NCI-H774 (cell line): ENCODE measurements around the gene FAM216A.
A peak's percentile ranks its signal among the peaks of the same experiment; 100 is the strongest.
"Not testable (repeated sequence)": the region's sequence is repeated elsewhere in the genome, so short reads cannot be mapped to it uniquely, and the experiment has no call there.

Source experiments
- DNase-seq: peaks from one replicate; lab custom pipeline; 2025; lab: John Stamatoyannopoulos, UW

The FAM216A gene

DNA sequence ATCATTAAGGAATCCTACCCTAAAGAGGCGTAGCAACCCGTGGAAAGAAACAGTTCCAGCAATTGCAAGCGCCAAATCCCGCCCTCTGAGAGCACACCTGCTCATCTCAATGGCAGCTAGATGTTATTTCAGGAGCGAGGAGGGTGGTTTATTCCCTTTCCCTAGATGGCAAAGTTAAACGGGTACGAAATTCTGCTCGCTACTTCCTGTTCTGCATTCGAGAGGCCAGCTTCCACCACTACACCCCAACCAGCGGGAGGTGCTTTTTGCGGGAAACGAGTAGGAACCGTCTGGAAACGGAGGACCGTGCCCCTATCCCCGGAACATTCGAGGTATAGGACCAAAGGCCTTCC lies 32.7 kb downstream of the FAM216A start:
- DNase-seq = peak; percentile 40

GRCh38 chr12:110501752-110502738 lies 33.4 kb downstream of the FAM216A start, which contains the start of the genes RAD9B and VPS29:
TSS of gene RAD9B (plus strand) at chr12:110502331. CDS start at chr12:110502338, 7 bp downstream.
TSS of gene VPS29 (minus strand) at chr12:110502111. CDS start at chr12:110502051, 60 bp downstream.
- DNase-seq = peak; percentile 99

DNA sequence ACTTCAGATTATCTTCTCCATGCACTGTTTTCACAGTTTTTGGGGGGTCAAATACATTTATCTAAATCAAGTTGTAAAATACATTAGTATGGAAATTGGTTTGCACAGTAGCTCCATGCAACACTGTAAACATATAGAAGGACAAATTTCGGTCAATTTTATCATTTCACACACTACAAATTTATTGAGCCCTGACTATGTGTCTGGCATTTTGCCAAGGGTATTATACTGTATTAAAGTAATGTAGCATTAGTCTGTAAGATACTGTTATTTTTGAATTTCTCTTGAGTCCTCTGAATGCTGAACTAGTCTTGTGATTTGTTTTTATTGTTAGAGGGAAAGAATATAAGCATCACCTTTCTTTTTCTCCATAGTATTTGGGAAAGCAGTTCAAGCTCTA lies 34.8 kb downstream of the FAM216A start:
- no peak for DNase-seq

- DNase-seq = no peak
Measured at GRCh38 chr12:110505332-110505731, 36.7 kb downstream of the FAM216A start.

DNA sequence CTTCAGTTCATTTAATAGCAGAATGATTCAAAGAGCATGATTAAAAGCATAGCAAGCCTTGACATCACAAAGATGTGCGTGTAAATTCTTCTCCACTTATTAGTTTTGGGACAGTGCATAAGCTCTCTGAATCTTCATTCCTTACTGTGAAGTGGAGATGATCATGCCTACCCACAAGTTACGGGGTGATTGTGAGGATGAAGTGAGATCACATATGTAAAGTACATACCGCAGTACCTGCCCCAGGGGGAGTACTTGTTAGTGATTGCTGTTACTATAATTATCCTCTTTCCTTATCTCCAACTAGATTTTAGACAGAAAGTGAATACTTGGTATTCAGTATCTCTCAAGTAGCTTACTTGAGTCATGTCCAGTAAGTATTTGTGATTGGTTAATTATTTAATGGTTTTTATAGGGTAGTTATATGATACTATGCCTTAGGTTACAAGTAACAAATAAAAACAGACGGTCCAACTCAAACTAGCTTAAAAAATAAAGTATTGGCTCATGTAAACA lies 39.5 kb downstream of the FAM216A start:
- no peak for DNase-seq

- DNase-seq = no peak
Measured at GRCh38 chr12:110513842-110514241, 45.2 kb downstream of the FAM216A start.

GRCh38 chr12:110514363-110514762 lies 45.7 kb downstream of the FAM216A start:
- DNase-seq = no peak

GRCh38 chr12:110516995-110517394 lies 48.4 kb downstream of the FAM216A start:
- no peak for DNase-seq

GRCh38 chr12:110518014-110518413 lies 49.4 kb downstream of the FAM216A start:
- DNase-seq = not testable (repeated sequence)

DNA sequence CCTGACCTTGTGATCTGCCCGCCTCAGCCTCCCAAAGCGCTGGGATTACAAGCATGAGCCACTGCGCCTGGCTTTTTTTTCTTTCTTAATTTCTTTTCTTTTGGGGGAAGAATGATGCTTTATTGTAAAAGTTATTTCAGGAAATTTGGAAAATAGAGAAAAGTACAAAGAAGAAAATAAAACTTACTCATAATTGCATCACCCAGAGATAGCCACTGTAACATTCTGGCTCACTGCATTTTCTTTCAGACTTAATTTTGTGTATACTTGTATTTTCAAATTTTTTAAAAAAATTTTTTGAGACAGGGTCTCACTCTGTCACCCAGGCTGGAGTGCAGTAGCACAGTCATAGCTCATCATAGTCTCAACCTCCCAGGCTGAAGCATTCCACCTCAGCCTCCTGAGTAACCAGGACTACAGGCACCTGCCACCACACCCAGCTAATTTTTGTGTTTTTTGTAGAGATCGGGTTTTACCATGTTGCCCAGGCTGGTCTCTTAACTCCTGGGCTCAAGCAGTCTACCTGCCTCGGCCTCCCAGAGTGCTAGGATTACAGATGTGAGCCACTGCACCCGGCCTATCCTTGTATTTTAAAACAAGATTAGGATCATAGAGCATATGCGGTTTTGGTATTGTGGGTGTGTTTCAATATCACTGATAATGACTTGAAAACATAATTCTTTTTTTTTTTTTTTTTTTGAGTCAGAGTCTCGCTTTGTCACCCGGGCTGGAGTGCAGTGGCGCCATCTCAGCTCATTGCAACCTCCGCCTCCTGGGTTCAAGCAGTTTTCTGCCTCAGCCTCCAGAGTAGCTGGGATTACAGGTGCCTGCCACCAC lies 52.4 kb downstream of the FAM216A start:
- not testable (repeated sequence) for DNase-seq

- DNase-seq = no peak
Measured at GRCh38 chr12:110528277-110528839, 59.7 kb downstream of the FAM216A start.

DNA sequence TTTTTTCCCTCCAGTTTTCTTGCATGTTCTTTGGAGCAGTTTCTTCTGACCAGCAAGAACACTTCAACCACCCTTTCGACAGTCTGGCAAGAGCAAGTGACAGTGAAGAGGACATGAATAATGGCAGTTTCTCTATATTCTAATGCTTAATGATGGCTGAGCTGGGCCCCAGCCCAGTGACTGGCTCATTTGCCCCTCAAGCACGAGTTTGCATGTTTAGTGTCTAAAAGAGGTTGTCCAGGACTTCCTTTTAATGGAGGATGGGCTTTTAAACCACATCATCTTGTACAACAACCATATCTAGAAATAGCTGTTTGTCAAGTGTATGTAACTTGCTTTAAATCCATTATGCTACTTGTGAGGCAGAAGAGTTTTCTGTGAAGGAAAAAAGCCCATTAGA lies 61.9 kb downstream of the FAM216A start:
- DNase-seq = no peak

DNA sequence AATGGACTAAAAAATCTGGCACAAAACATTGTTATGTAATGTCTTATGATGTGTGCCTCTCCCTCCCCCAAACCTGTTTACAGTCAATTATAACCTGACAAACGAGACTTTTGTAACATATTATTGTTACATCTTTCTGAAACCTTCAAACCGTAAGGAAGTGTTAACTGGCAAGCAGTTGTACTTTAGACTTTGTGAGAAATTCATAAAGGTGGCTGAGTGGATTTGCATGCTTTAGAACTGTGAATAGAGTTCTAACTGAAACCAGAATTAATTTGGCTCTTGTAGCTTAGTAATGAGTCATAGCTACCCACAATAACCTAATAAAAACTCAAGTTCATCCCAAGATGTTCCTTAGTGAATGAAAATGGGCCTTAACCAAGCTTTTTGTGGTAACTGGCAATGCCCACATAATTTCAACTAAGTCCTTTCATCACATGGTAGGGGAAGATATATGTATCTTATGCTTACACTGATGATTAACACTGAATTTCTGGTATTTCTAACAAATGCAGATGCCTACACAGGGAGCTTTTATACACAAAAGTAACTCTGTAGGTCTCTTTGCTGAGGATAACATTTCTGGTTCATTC lies 63.2 kb downstream of the FAM216A start:
- no peak for DNase-seq

- DNase-seq = no peak
Measured at GRCh38 chr12:110532644-110533043, 64.0 kb downstream of the FAM216A start.

- no peak for DNase-seq
Measured at GRCh38 chr12:110533607-110534006, 65.0 kb downstream of the FAM216A start.

GRCh38 chr12:110534811-110535210 lies 66.2 kb downstream of the FAM216A start:
- DNase-seq = no peak

DNA sequence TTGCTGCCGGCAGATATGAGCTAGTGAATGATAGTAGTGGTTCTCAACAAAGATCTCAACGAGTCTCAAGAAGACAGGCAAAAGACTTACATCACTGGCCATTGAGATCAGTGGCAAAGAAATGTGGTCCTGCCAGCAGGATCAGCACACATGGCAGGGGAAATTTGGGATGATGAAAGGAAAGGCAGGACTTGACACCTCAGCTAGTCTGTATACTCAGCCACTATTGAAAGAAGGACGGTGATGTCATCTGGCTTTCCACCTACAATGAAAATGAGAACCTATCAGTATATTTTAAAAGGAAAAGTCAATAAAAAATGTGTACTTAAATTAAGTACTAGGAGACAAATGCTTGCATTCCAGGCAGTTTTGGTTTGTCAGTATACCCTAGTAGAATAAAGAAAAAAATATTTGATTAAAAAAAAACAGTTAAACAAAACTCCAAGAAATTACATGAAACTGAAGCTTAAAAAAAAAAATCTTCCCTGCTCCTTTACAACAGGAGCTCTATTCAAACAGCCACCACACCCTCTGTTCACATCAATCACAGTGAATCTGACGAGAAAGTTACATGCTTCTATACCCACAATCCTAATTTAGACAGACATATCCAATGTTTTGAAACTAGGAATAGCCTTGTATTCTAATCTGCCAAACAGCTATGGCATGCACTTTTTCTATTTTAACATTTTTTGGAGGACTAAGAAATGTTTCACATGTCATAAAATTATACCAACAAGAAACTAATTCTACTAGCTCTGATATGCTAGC lies 68.4 kb downstream of the FAM216A start:
- DNase-seq = peak; percentile 60

GRCh38 chr12:110537605-110538409 lies 69.2 kb downstream of the FAM216A start:
- peak; percentile 82 for DNase-seq

- no peak for DNase-seq
Measured at GRCh38 chr12:110538869-110539622, 70.4 kb downstream of the FAM216A start.
